ENCODE results near the gene PPM1D. TPM values are rescaled to one million over a fixed set of nuclear protein-coding genes. Genes with fewer than 3 reads are reported as not detected.
A peak's percentile ranks its signal among the peaks of the same experiment; 100 is the strongest.
"Not testable (repeated sequence)": the region's sequence is repeated elsewhere in the genome, so short reads cannot be mapped to it uniquely, and the experiment has no call there.

The PPM1D gene
- total RNA-seq, 1 experiment from 2014 or later, result 5.5 TPM

- not testable (repeated sequence) for DNase-seq (ENCODE audit: low read depth)
Measured at GRCh38 chr17:60668741-60669140, 68.7 kb downstream of the PPM1D start.

GRCh38 chr17:60671482-60671881 lies 71.5 kb downstream of the PPM1D start:
- DNase-seq (ENCODE audit: low read depth), result no peak

- not testable (repeated sequence) for DNase-seq (ENCODE audit: low read depth)
Measured at GRCh38 chr17:60674637-60675036, 74.6 kb downstream of the PPM1D start.

GRCh38 chr17:60675997-60676396 lies 76.0 kb downstream of the PPM1D start:
- no peak for DNase-seq (ENCODE audit: low read depth)

- no peak for DNase-seq (ENCODE audit: low read depth)
Measured at GRCh38 chr17:60676758-60677307, 76.8 kb downstream of the PPM1D start.

- peak; percentile 98 for DNase-seq (ENCODE audit: low read depth)
Measured at GRCh38 chr17:60677308-60678117, 77.5 kb downstream of the PPM1D start, which contains the start of gene BCAS3. TSS of gene BCAS3 (plus strand) at chr17:60677851.

- no peak for DNase-seq (ENCODE audit: low read depth)
Measured at GRCh38 chr17:60678118-60678444, 78.1 kb downstream of the PPM1D start.

GRCh38 chr17:60679287-60679686 lies 79.3 kb downstream of the PPM1D start:
- DNase-seq (ENCODE audit: low read depth), result no peak

- DNase-seq (ENCODE audit: low read depth), result no peak
Measured at GRCh38 chr17:60680754-60681153, 80.8 kb downstream of the PPM1D start.

GRCh38 chr17:60685437-60685836 lies 85.4 kb downstream of the PPM1D start:
- DNase-seq (ENCODE audit: low read depth), result no peak

- no peak for DNase-seq (ENCODE audit: low read depth)
Measured at GRCh38 chr17:60695960-60696359, 96.0 kb downstream of the PPM1D start.

GRCh38 chr17:60699090-60699489 lies 99.1 kb downstream of the PPM1D start:
- DNase-seq (ENCODE audit: low read depth), result no peak

GRCh38 chr17:60704170-60704569 lies 104.2 kb downstream of the PPM1D start:
- DNase-seq (ENCODE audit: low read depth), result no peak

- DNase-seq (ENCODE audit: low read depth), result no peak
Measured at GRCh38 chr17:60712675-60713074, 112.7 kb downstream of the PPM1D start.

GRCh38 chr17:60713608-60714007 lies 113.6 kb downstream of the PPM1D start:
- no peak for DNase-seq (ENCODE audit: low read depth)

Other genes starting within 250 kb of the PPM1D start
- gene USP32, start 208.1 kb upstream of the PPM1D start, total RNA-seq (2014; rRNA removed; shearing (Covaris generic)), result 21.4 and 25.0 TPM in 2 replicates
- gene CHCT1, start 177.7 kb upstream of the PPM1D start, total RNA-seq (2014; rRNA removed; shearing (Covaris generic)), result not detected in 2 replicates
- gene APPBP2, start 74.0 kb upstream of the PPM1D start, total RNA-seq (2014; rRNA removed; shearing (Covaris generic)), result 18.7 and 20.3 TPM in 2 replicates
- gene BCAS3, start 77.7 kb downstream of the PPM1D start, total RNA-seq (2014; rRNA removed; shearing (Covaris generic)), result 7.6 and 11.2 TPM in 2 replicates